ENCODE measurements around the gene SSBP3.
"Not testable (repeated sequence)": the region's sequence is repeated elsewhere in the genome, so short reads cannot be mapped to it uniquely, and the experiment has no call there.

Gene SSBP3

GRCh38 chr1:54392401-54392800, 13.8 kb downstream of the SSBP3 start:
- H4K20me1 ChIP-seq (ENCODE audit: insufficient read depth, low read length) = no peaks in the 10 kb centered on the region
- no peaks in the 10 kb centered on the region for H3K36me3 ChIP-seq (replicated peaks; ENCODE audit: low read depth, low read length)
- H3K4me3 ChIP-seq (ENCODE audit: low read length) = no peak overlapping the region
- H3K27ac ChIP-seq (ENCODE audit: low read length) = no peak overlapping the region
- TF ChIP-seq, protein P1, sequence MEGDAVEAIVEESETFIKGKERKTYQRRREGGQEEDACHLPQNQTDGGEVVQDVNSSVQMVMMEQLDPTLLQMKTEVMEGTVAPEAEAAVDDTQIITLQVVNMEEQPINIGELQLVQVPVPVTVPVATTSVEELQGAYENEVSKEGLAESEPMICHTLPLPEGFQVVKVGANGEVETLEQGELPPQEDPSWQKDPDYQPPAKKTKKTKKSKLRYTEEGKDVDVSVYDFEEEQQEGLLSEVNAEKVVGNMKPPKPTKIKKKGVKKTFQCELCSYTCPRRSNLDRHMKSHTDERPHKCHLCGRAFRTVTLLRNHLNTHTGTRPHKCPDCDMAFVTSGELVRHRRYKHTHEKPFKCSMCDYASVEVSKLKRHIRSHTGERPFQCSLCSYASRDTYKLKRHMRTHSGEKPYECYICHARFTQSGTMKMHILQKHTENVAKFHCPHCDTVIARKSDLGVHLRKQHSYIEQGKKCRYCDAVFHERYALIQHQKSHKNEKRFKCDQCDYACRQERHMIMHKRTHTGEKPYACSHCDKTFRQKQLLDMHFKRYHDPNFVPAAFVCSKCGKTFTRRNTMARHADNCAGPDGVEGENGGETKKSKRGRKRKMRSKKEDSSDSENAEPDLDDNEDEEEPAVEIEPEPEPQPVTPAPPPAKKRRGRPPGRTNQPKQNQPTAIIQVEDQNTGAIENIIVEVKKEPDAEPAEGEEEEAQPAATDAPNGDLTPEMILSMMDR (IDR thresholded peaks at IDR 0.05; ENCODE audit: low read depth, low read length) = no peak
- no peak for TF ChIP-seq EZH2phosphoT487 (IDR thresholded peaks at IDR 0.05; ENCODE audit: low read depth)
- H3K79me2 ChIP-seq (ENCODE audit: low read length) = no peaks in the 10 kb centered on the region
- H3K9me3 ChIP-seq (ENCODE audit: insufficient read depth, low read length) = no peaks in the 10 kb centered on the region
- H3K4me1 ChIP-seq (ENCODE audit: low read length) = no peaks in the 10 kb centered on the region
- no peak overlapping the region for H3K9ac ChIP-seq (ENCODE audit: low read length)
- H3K27me3 ChIP-seq (ENCODE audit: low read depth, low read length) = no peaks in the 10 kb centered on the region
- no peak overlapping the region for H3K4me2 ChIP-seq (ENCODE audit: low read length)
- no peak overlapping the region for H2AFZ ChIP-seq (ENCODE audit: low read depth, low read length)

DNA sequence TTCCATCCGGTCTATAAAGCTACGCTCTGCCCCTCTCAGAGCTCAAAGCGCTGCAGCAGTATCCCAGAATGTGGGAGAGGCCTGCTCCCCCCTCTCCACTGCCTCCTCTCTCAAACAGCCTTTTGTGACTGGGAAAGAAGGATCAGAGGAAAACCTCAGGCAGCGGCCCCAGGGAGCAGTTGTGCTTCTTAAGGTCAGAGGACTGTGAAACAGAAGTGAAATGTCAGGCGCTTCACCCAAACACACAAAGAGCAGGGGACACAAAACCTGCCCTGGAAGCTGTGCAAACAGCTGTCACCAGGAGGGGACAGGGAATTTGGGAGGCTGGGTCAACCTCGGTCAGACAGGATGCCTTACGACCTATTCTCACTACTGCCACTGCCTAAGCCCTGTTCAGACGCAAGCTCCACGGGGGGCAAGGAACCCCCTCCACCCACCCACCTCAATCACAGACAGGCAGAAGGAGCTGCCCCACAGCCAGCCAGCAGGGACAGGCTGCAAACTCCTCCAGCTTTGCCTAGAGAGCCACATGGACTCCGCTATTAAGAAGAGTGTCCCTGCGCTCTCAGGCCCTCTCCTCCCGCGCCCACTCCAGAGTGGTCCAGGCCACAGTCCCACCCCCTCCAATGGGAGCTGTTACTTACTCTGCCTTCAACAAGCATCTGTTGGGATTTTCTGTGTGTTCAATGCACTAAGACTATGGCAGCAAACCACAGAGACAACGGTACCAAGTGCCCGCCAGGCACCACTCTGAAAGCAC, 14.6 kb downstream of the SSBP3 start:
- Histone ChIP-seq H3K27ac (ENCODE audit: low read length) (no peak overlapping the region), H3K4me2 (ENCODE audit: low read length) (no peak overlapping the region), H3K27me3 (ENCODE audit: low read depth, low read length) (no peaks in the 10 kb centered on the region), H3K4me3 (ENCODE audit: low read length) (no peak overlapping the region), H3K9ac (ENCODE audit: low read length) (no peak overlapping the region), H3K4me1 (ENCODE audit: low read length) (no peaks in the 10 kb centered on the region), H3K79me2 (ENCODE audit: low read length) (no peaks in the 10 kb centered on the region), H3K9me3 (ENCODE audit: insufficient read depth, low read length) (no peaks in the 10 kb centered on the region), H2AFZ (ENCODE audit: low read depth, low read length) (no peak overlapping the region), H3K36me3 (replicated peaks; ENCODE audit: low read depth, low read length) (no peaks in the 10 kb centered on the region), H4K20me1 (ENCODE audit: insufficient read depth, low read length) (no peaks in the 10 kb centered on the region)
- TF ChIP-seq, protein P1 (IDR thresholded peaks at IDR 0.05; ENCODE audit: low read depth, low read length) = no peak
- no peak for TF ChIP-seq EZH2phosphoT487 (IDR thresholded peaks at IDR 0.05; ENCODE audit: low read depth)

GRCh38 chr1:54390655-54391054, 15.5 kb downstream of the SSBP3 start:
- Histone ChIP-seq H3K9me3 (ENCODE audit: insufficient read depth, low read length) (no peaks in the 10 kb centered on the region), H3K4me3 (ENCODE audit: low read length) (no peak overlapping the region), H2AFZ (ENCODE audit: low read depth, low read length) (no peak overlapping the region), H3K79me2 (ENCODE audit: low read length) (no peaks in the 10 kb centered on the region), H3K27ac (ENCODE audit: low read length) (no peak overlapping the region), H3K9ac (ENCODE audit: low read length) (no peak overlapping the region), H3K27me3 (ENCODE audit: low read depth, low read length) (no peaks in the 10 kb centered on the region), H4K20me1 (ENCODE audit: insufficient read depth, low read length) (no peaks in the 10 kb centered on the region), H3K36me3 (replicated peaks; ENCODE audit: low read depth, low read length) (no peaks in the 10 kb centered on the region), H3K4me1 (ENCODE audit: low read length) (no peaks in the 10 kb centered on the region), H3K4me2 (ENCODE audit: low read length) (no peak overlapping the region)
- TF ChIP-seq, protein P1 (IDR thresholded peaks at IDR 0.05; ENCODE audit: low read depth, low read length) = no peak
- no peak for TF ChIP-seq EZH2phosphoT487 (IDR thresholded peaks at IDR 0.05; ENCODE audit: low read depth)

DNA sequence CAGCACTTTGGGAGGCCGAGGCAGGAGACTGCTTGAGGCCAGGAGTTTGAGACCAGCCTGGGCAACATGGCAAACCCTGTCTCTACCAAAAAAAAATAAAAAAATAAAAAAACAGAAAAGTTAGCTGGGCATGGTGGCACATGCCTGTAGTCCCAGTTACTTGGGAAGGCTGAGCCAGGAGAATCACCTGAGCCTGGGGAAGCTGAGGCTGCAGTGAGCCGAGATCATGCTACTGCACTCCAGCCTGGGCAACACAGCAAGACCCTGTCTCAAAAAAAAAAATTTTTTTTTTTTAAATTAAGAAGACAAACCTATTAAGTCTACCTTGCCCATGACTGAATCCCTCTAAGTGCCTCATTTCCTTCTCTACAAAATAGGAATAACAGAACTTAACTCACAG, 16.6 kb downstream of the SSBP3 start:
- H3K4me3 ChIP-seq (ENCODE audit: low read length); H3K79me2 ChIP-seq (ENCODE audit: low read length); H3K27me3 ChIP-seq (ENCODE audit: low read depth, low read length); H3K27ac ChIP-seq (ENCODE audit: low read length); H3K36me3 ChIP-seq (replicated peaks; ENCODE audit: low read depth, low read length); H3K4me2 ChIP-seq (ENCODE audit: low read length); H3K9me3 ChIP-seq (ENCODE audit: insufficient read depth, low read length); H3K4me1 ChIP-seq (ENCODE audit: low read length); H2AFZ ChIP-seq (ENCODE audit: low read depth, low read length); H4K20me1 ChIP-seq (ENCODE audit: insufficient read depth, low read length); H3K9ac ChIP-seq (ENCODE audit: low read length): not testable (repeated sequence)
